ENCODE measurements around the gene GIGYF2.

GIGYF2 gene

DNA sequence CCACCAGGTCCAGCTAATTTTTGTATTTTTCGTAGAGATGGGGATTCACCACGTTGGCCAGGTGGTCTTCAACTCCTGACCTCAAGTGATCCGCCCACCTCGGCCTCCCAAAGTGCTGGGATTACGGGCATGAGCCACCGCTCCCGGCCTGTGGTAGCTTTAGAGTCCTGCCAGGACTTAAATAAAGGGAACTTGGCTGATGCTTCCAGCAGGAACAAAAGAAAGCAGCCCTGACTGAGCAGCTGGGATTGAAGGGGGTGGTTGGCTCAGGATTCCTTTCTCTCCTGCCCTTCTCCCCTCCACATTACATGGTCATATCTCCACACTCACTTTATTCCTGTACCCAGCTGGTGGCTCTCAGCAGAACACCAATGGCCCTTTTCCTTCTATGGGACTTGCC, 43.7 kb upstream of the GIGYF2 start:
- Histone ChIP-seq H4K20me1 (ENCODE audit: insufficient read depth, low read length) (no peaks in the 10 kb centered on the region), H3K79me2 (ENCODE audit: low read length) (no peaks in the 10 kb centered on the region), H3K4me2 (ENCODE audit: low read length) (no peak overlapping the region), H3K9me3 (ENCODE audit: insufficient read depth, low read length) (no peaks in the 10 kb centered on the region), H3K4me3 (ENCODE audit: low read length) (no peak overlapping the region), H2AFZ (ENCODE audit: low read depth, low read length) (no peak overlapping the region), H3K4me1 (ENCODE audit: low read length) (no peaks in the 10 kb centered on the region), H3K27me3 (ENCODE audit: low read depth, low read length) (no peaks in the 10 kb centered on the region), H3K36me3 (replicated peaks; ENCODE audit: low read depth, low read length) (no peaks in the 10 kb centered on the region), H3K9ac (ENCODE audit: low read length) (no peak overlapping the region), H3K27ac (ENCODE audit: low read length) (no peak overlapping the region)
- TF ChIP-seq EZH2phosphoT487 (IDR thresholded peaks at IDR 0.05; ENCODE audit: low read depth) = no peak
- TF ChIP-seq, protein P1, sequence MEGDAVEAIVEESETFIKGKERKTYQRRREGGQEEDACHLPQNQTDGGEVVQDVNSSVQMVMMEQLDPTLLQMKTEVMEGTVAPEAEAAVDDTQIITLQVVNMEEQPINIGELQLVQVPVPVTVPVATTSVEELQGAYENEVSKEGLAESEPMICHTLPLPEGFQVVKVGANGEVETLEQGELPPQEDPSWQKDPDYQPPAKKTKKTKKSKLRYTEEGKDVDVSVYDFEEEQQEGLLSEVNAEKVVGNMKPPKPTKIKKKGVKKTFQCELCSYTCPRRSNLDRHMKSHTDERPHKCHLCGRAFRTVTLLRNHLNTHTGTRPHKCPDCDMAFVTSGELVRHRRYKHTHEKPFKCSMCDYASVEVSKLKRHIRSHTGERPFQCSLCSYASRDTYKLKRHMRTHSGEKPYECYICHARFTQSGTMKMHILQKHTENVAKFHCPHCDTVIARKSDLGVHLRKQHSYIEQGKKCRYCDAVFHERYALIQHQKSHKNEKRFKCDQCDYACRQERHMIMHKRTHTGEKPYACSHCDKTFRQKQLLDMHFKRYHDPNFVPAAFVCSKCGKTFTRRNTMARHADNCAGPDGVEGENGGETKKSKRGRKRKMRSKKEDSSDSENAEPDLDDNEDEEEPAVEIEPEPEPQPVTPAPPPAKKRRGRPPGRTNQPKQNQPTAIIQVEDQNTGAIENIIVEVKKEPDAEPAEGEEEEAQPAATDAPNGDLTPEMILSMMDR (IDR thresholded peaks at IDR 0.05; ENCODE audit: low read depth, low read length) = no peak

DNA sequence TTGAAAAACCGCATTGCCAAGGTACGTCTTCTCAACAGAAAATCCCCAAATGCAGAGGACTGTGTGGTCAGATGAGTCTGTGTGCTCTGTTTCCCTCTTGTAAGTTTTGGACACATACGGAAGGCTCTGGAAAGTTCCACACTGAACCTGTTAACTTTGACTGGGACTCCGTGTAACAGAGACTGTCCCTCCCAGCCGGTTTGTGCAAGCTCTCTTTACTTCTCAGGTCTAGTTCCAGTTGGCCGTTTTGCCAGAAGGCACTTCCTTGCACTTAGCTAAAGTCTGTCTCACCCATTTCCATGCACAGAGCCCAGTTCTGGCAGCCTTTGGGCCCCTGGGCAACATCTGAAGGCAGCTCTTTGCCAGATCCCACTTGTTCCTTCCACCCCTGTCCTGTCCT, 41.7 kb upstream of the GIGYF2 start:
- no peaks in the 10 kb centered on the region for H3K9me3 ChIP-seq (ENCODE audit: insufficient read depth, low read length)
- no peak overlapping the region for H3K9ac ChIP-seq (ENCODE audit: low read length)
- no peak overlapping the region for H3K27ac ChIP-seq (ENCODE audit: low read length)
- TF ChIP-seq EZH2phosphoT487 (IDR thresholded peaks at IDR 0.05; ENCODE audit: low read depth) = no peak
- TF ChIP-seq, protein P1 (IDR thresholded peaks at IDR 0.05; ENCODE audit: low read depth, low read length) = no peak
- no peak overlapping the region for H3K4me2 ChIP-seq (ENCODE audit: low read length)
- H2AFZ ChIP-seq (ENCODE audit: low read depth, low read length) = no peak overlapping the region
- no peaks in the 10 kb centered on the region for H3K36me3 ChIP-seq (replicated peaks; ENCODE audit: low read depth, low read length)
- no peaks in the 10 kb centered on the region for H3K27me3 ChIP-seq (ENCODE audit: low read depth, low read length)
- H3K79me2 ChIP-seq (ENCODE audit: low read length) = no peaks in the 10 kb centered on the region
- H3K4me3 ChIP-seq (ENCODE audit: low read length) = no peak overlapping the region
- H4K20me1 ChIP-seq (ENCODE audit: insufficient read depth, low read length) = no peaks in the 10 kb centered on the region
- no peaks in the 10 kb centered on the region for H3K4me1 ChIP-seq (ENCODE audit: low read length)

DNA sequence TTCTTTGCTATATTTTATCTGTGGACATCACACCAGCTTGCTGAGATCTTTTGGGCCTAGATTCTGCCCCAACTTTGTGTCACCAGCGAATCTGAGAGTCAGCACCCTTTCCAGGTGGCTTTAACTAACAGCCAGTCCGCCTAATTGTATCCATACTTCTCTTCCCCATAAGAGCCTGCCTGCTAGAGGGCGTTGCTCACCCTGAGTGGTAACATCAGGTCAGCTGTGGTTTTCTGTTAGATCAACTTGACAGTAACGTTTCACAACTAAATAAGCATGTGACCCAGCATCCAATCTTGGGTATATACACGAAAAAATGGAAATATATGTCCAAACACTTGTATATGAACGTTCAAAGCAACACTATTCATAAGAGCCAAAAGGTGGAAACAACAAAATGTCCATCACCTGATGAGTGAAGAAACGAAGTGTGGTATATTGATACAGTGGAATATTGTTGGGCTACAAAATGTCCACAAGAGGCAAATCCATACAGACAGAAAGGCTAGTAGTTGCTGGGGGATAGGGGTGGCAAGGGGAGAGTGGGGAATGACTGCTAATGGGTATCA, 38.8 kb upstream of the GIGYF2 start:
- H3K27ac ChIP-seq (ENCODE audit: low read length) = no peak overlapping the region
- H3K4me3 ChIP-seq (ENCODE audit: low read length) = no peak overlapping the region
- H3K36me3 ChIP-seq (replicated peaks; ENCODE audit: low read depth, low read length) = no peaks in the 10 kb centered on the region
- H4K20me1 ChIP-seq (ENCODE audit: insufficient read depth, low read length) = no peaks in the 10 kb centered on the region
- no peak overlapping the region for H2AFZ ChIP-seq (ENCODE audit: low read depth, low read length)
- no peak for TF ChIP-seq EZH2phosphoT487 (IDR thresholded peaks at IDR 0.05; ENCODE audit: low read depth)
- TF ChIP-seq, protein P1 (IDR thresholded peaks at IDR 0.05; ENCODE audit: low read depth, low read length) = peak; percentile 18; the same call in 1 of the 2 replicates
- no peaks in the 10 kb centered on the region for H3K9me3 ChIP-seq (ENCODE audit: insufficient read depth, low read length)
- H3K9ac ChIP-seq (ENCODE audit: low read length) = no peak overlapping the region
- H3K79me2 ChIP-seq (ENCODE audit: low read length) = no peaks in the 10 kb centered on the region
- H3K4me2 ChIP-seq (ENCODE audit: low read length) = no peak overlapping the region
- no peaks in the 10 kb centered on the region for H3K27me3 ChIP-seq (ENCODE audit: low read depth, low read length)
- H3K4me1 ChIP-seq (ENCODE audit: low read length) = no peaks in the 10 kb centered on the region

DNA sequence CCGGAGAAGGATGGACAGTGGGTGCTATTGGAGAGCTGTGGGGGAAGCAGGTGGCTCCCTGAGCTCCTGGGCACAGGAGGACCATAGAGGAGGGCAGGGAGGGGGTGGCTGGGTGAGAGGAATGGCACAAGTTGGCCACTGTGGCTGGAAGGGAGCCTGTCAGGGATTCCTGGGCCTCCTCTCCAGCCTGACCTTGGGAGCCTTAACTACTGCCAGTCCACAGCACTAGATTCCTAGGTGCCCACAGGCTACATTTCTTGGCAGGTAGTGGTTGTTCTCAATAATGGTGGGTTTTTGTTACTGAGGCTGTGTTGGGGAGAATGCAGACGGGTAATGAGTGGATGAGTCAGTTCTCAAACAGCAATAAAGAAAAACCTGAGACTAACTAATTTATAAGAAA, 37.8 kb upstream of the GIGYF2 start:
- Histone ChIP-seq H3K36me3 (replicated peaks; ENCODE audit: low read depth, low read length) (no peaks in the 10 kb centered on the region), H3K9me3 (ENCODE audit: insufficient read depth, low read length) (no peaks in the 10 kb centered on the region), H3K9ac (ENCODE audit: low read length) (no peak overlapping the region), H3K4me2 (ENCODE audit: low read length) (no peak overlapping the region), H3K27ac (ENCODE audit: low read length) (no peak overlapping the region), H4K20me1 (ENCODE audit: insufficient read depth, low read length) (no peaks in the 10 kb centered on the region), H3K4me1 (ENCODE audit: low read length) (no peaks in the 10 kb centered on the region), H3K27me3 (ENCODE audit: low read depth, low read length) (no peaks in the 10 kb centered on the region), H3K4me3 (ENCODE audit: low read length) (no peak overlapping the region), H3K79me2 (ENCODE audit: low read length) (no peaks in the 10 kb centered on the region), H2AFZ (ENCODE audit: low read depth, low read length) (no peak overlapping the region)
- no peak for TF ChIP-seq EZH2phosphoT487 (IDR thresholded peaks at IDR 0.05; ENCODE audit: low read depth)
- TF ChIP-seq, protein P1 (IDR thresholded peaks at IDR 0.05; ENCODE audit: low read depth, low read length) = no peak

All from OCI-LY3 (cell line).